ELR (cell line): Measurements from ENCODE around the gene SYTL3.

Source experiments
- DNase-seq: peaks from one replicate; pipeline ENCODE4 v3.0.0-alpha.2; 2015; ENCODE audit warnings: low read depth

Gene SYTL3

DNA sequence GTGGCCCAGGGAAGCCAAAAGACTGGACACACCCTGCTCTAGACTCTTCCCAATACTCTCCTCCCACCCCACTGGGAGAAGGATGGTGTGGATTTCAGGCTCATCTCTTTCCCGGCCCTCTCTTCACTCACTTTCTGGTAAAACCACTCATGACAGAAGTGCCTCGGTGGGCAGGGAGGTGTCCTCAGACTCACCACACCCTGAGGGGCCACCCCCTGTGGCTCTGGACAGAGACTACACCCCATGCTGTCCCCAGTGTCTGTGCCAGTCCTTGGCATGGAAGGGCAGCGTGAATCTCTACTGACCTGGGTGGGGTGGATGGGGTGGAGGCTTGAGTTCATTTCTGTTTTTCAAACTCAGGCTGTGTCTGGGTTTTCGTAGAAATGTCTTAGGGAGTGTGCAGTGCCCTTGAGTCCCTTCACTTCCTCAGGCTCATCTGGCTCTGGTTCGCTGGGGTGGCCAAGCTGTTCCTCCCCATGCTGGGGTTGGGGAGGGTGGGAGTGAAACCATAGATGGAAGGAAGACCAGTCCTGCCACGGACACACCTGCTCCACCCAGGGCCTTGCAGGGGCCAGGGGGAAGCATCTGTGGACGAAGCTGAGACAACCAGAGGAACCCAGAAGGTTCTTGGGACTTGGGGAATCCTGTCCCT is 110.2 kb downstream of the SYTL3 start:
- no peak for DNase-seq

GRCh38 chr6:158760618-158761250 is 110.9 kb downstream of the SYTL3 start:
- no peak for DNase-seq

GRCh38 chr6:158761746-158762145 is 111.9 kb downstream of the SYTL3 start:
- no peak for DNase-seq

- DNase-seq = no peak
Measured at GRCh38 chr6:158762787-158763433, 113.1 kb downstream of the SYTL3 start.

GRCh38 chr6:158763434-158764182 is 113.8 kb downstream of the SYTL3 start:
- no peak for DNase-seq

DNA sequence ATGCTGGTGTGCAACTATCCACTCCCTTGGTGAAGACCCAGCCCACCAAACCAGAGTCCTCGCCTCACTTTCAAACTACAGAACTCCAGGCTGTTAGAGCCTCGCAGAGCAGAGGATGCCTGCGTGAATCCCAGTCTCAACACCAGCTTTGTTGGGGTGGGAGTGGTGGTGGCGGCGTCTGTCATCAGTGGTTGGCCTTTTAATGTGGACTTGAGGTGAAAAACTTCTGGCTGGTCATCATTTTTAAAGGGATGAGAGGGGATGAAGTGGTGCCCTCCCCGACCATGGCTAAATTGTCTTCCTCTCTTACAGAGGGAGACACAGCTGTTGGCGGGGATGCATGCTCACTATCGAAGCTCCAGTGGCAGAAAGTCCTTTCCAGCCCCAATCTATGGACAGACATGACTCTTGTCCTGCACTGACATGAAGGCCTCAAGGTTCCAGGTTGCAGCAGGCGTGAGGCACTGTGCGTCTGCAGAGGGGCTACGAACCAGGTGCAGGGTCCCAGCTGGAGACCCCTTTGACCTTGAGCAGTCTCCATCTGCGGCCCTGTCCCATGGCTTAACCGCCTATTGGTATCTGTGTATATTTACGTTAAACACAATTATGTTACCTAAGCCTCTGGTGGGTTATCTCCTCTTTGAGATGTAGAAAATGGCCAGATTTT is 114.5 kb downstream of the SYTL3 start:
- DNase-seq = no peak

GRCh38 chr6:158764926-158765325 is 115.1 kb downstream of the SYTL3 start:
- DNase-seq = no peak

- DNase-seq = no peak
Measured at GRCh38 chr6:158765499-158766068, 115.7 kb downstream of the SYTL3 start.

DNA sequence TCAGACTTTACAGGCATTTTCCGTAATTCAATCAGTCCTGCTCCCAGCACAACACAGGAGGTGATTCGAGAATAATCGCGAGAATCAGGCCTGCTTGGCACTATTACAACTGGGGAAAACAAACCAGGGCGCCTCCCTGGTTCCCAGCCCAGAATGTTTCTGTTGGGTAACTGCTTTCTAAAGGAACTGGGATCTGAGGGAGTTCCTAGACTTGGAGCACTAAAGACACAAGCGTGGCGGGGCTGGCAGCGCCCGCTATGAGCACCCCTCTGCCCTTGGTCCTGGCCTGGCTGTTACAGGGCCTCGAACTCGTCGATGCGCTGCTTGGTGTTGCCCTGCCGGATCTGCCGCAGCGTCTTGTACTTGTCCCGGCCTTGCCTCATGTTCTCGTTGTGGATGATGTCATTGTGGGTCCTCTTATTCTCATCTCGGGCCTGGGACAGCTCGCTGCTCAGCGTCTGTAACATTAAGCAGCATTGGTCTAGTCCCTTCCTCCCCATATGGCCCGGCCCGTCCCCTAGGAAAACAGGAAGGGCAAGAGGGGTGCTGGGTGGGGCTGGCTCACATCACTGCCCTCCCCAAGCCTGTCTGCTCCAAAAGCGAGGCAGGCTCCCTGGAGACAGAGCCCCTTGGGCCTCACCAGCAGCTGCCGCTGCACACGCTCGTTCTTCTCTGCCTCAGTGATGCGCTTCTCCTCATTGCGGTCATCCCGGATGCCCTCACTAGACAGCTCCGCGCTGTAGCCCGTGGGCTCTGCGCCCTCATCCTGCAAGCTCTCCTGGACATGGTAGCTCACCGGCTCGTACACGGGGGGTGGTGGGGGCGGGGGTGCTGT is 117.0 kb downstream of the SYTL3 start:
- DNase-seq = no peak

- no peak for DNase-seq
Measured at GRCh38 chr6:158767709-158768108, 117.9 kb downstream of the SYTL3 start.

GRCh38 chr6:158768436-158768835 is 118.6 kb downstream of the SYTL3 start:
- no peak for DNase-seq

DNA sequence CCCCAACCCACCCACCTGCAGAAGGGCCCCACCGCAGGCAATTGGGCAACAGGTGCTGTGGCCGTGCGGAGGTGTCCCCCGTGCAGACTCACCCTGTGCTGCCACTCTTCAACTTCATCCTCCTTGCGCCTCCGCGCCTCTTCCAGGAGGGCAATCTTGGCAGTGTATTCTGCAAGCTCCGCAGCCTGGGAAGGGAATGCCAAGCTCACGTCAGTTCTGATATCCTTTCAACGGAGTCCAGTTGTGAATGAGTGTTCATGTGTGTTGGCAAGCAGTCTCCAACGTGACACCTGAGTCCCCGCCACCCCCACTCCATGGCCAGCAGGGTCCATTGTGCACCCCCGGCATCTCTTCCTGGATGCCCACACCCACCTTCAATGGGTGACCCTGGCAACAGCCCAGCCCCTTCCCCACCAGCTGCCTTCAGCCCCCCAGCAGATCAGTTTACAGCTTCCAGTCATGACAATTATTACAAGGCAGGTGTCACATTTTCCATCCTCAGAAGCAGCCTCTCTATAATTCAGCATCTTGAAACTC is 119.4 kb downstream of the SYTL3 start:
- DNase-seq = no peak

- DNase-seq = no peak
Measured at GRCh38 chr6:158769771-158770432, 120.0 kb downstream of the SYTL3 start.

GRCh38 chr6:158770533-158771330 is 120.9 kb downstream of the SYTL3 start:
- DNase-seq = no peak

- no peak for DNase-seq
Measured at GRCh38 chr6:158771399-158772152, 121.7 kb downstream of the SYTL3 start.

- DNase-seq = no peak
Measured at GRCh38 chr6:158772172-158772571, 122.3 kb downstream of the SYTL3 start.

- DNase-seq = peak; percentile 37
Measured at GRCh38 chr6:158772851-158773371, 123.1 kb downstream of the SYTL3 start.
